ENCODE data around the gene GPS1. TPM values are rescaled to one million over a fixed set of nuclear protein-coding genes. Genes with fewer than 3 reads are reported as not detected.

GPS1 gene
- total RNA-seq, 2 experiments from 2014 or later = 97.6 to 104 TPM

- DNase-seq (no peak), ATAC-seq (no peak)
- no peak overlapping the region for H3K27ac Mint-ChIP-seq
- peaks cover 11% of the 10 kb centered on the region for H3K36me3 Mint-ChIP-seq (ENCODE audit: low read depth)
- no peaks in the 10 kb centered on the region for H3K27me3 Mint-ChIP-seq (ENCODE audit: low read depth)
- peaks cover 15% of the 10 kb centered on the region for H3K4me1 Mint-ChIP-seq (ENCODE audit: low read depth)
- POLR2A ChIA-PET = no interaction called here
- H3K4me3 Mint-ChIP-seq = no peak overlapping the region
- CTCF ChIA-PET = interaction anchor here (0.7 kb wide), 1 partner anchor 19 kb away, joined by 3 read pairs; the partner anchor contains the start of gene DCXR
- H3K9me3 Mint-ChIP-seq (ENCODE audit: insufficient read depth) = no peaks in the 10 kb centered on the region
These were observed 4.4 kb downstream of the GPS1 start for GRCh38 chr17:82055965-82056728.

GRCh38 chr17:82056729-82057621 is 5.3 kb downstream of the GPS1 start:
- DNase-seq (no peak), ATAC-seq (no peak)
- H3K27me3 Mint-ChIP-seq (ENCODE audit: low read depth) = no peaks in the 10 kb centered on the region
- no peak overlapping the region for H3K27ac Mint-ChIP-seq
- H3K4me3 Mint-ChIP-seq = no peak overlapping the region
- CTCF ChIA-PET = interaction anchor here (0.7 kb wide), 1 partner anchor 19 kb away, joined by 3 read pairs; the partner anchor contains the start of gene DCXR
- H3K36me3 Mint-ChIP-seq (ENCODE audit: low read depth) = peaks cover 11% of the 10 kb centered on the region
- POLR2A ChIA-PET = no interaction called here
- H3K9me3 Mint-ChIP-seq (ENCODE audit: insufficient read depth) = no peaks in the 10 kb centered on the region
- peaks cover 15% of the 10 kb centered on the region for H3K4me1 Mint-ChIP-seq (ENCODE audit: low read depth)

DNA sequence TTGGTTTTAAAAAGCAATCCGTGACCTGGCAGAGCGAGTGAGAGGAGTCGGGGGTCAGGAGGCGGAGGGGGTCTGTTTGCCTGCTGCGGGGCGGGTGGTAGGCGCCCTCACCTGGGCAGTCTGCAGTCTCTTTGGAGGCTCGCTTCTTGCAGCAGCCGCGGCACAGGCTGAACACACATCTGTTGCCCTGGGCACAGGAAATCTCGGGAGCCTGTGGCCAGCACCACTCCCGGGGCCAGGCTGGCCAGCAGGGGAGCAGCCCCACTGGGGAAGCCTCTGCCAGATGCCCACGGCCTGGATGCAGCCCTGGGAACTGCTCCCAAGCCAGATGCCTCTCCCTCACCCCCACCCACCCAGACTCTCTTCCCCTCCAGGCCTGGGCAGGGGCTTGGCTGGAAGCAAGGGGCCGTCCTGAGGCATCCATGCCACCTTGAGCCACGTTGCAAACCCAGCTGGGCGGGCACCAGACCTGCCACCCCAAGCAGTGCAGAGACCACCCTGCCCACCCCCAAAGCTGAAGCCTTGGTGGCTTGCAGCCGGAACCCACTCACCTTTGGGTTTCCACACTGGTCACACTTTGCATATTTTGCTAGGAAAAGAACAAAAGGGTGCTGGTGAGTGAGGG is 6.6 kb downstream of the GPS1 start:
- no peak overlapping the region for H3K27ac Mint-ChIP-seq
- no peak for DNase-seq
- H3K4me1 Mint-ChIP-seq (ENCODE audit: low read depth) = peaks cover 8% of the 10 kb centered on the region
- no peaks in the 10 kb centered on the region for H3K27me3 Mint-ChIP-seq (ENCODE audit: low read depth)
- no peak for ATAC-seq
- CTCF ChIA-PET = no interaction called here
- H3K4me3 Mint-ChIP-seq = no peak overlapping the region
- H3K36me3 Mint-ChIP-seq (ENCODE audit: low read depth) = peaks cover 11% of the 10 kb centered on the region
- H3K9me3 Mint-ChIP-seq (ENCODE audit: insufficient read depth) = no peaks in the 10 kb centered on the region
- POLR2A ChIA-PET = no interaction called here

- H3K27ac Mint-ChIP-seq = no peak overlapping the region
- POLR2A ChIA-PET = no interaction called here
- CTCF ChIA-PET = interaction anchor here (1.0 to 1.9 kb wide), 2 partner anchors 21 to 99 kb away, joined by 4 read pairs; partner anchors contain the start of gene DCXR
- ATAC-seq (no peak), DNase-seq (no peak)
- H3K27me3 Mint-ChIP-seq (ENCODE audit: low read depth) = no peaks in the 10 kb centered on the region
- peaks cover 7% of the 10 kb centered on the region for H3K4me1 Mint-ChIP-seq (ENCODE audit: low read depth)
- peaks cover 11% of the 10 kb centered on the region for H3K36me3 Mint-ChIP-seq (ENCODE audit: low read depth)
- H3K4me3 Mint-ChIP-seq = no peak overlapping the region
- H3K9me3 Mint-ChIP-seq (ENCODE audit: insufficient read depth) = no peaks in the 10 kb centered on the region
These were observed 7.2 kb downstream of the GPS1 start for GRCh38 chr17:82058855-82059249.

GRCh38 chr17:82059272-82060000 is 7.7 kb downstream of the GPS1 start:
- Mint-ChIP-seq H3K4me3 (no peak overlapping the region), H3K4me1 (ENCODE audit: low read depth) (peaks cover 13% of the 10 kb centered on the region), H3K27me3 (ENCODE audit: low read depth) (no peaks in the 10 kb centered on the region), H3K36me3 (ENCODE audit: low read depth) (peaks cover 11% of the 10 kb centered on the region), H3K9me3 (ENCODE audit: insufficient read depth) (no peaks in the 10 kb centered on the region), H3K27ac (no peak overlapping the region)
- DNase-seq (no peak), ATAC-seq (no peak)
- ChIA-PET CTCF (interaction anchor here (1.0 to 1.9 kb wide), 2 partner anchors 22 to 100 kb away, joined by 4 read pairs; partner anchors contain the start of gene DCXR), POLR2A (no interaction called here)

DNA sequence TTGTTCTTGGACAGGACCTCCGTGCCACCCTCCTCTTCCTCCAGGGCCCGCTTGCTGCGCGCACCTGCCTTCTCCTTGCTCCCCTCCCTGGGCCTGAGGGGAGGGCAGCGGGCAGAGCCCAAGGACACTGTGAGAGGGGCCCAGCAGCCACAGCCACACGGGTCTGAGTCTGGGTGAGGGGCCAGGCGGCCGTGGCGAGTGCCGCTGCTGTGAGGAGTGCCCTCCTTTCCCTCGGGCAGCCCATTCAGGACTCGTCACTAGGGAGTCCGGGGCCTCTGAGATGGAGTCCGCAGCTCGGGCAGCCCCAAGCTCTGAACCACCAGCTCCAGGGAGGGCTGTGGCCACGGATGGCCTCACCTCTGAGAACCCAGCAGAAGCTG is 8.3 kb downstream of the GPS1 start:
- Mint-ChIP-seq H3K36me3 (ENCODE audit: low read depth) (peaks cover 11% of the 10 kb centered on the region), H3K4me1 (ENCODE audit: low read depth) (peaks cover 12% of the 10 kb centered on the region), H3K9me3 (ENCODE audit: insufficient read depth) (no peaks in the 10 kb centered on the region), H3K27ac (no peak overlapping the region), H3K4me3 (no peak overlapping the region), H3K27me3 (ENCODE audit: low read depth) (no peaks in the 10 kb centered on the region)
- DNase-seq (no peak), ATAC-seq (no peak)
- ChIA-PET CTCF (interaction anchor here (1.9 kb wide), 1 partner anchor 22 kb away, joined by 4 read pairs; the partner anchor contains the start of gene DCXR), POLR2A (no interaction called here)

GRCh38 chr17:82060614-82061013 is 8.9 kb downstream of the GPS1 start:
- Mint-ChIP-seq H3K4me3 (no peak overlapping the region), H3K27me3 (ENCODE audit: low read depth) (no peaks in the 10 kb centered on the region), H3K27ac (no peak overlapping the region), H3K9me3 (ENCODE audit: insufficient read depth) (no peaks in the 10 kb centered on the region), H3K4me1 (ENCODE audit: low read depth) (peaks cover 11% of the 10 kb centered on the region), H3K36me3 (ENCODE audit: low read depth) (peaks cover 11% of the 10 kb centered on the region)
- CTCF ChIA-PET = interaction anchor here (1.9 kb wide), 1 partner anchor 23 kb away, joined by 4 read pairs; the partner anchor contains the start of gene DCXR
- POLR2A ChIA-PET = interaction anchor here (0.5 kb wide), 1 partner anchor 784 kb away, joined by 3 read pairs; no protein-coding TSS in a partner anchor
- DNase-seq (no peak), ATAC-seq (no peak)

DNA sequence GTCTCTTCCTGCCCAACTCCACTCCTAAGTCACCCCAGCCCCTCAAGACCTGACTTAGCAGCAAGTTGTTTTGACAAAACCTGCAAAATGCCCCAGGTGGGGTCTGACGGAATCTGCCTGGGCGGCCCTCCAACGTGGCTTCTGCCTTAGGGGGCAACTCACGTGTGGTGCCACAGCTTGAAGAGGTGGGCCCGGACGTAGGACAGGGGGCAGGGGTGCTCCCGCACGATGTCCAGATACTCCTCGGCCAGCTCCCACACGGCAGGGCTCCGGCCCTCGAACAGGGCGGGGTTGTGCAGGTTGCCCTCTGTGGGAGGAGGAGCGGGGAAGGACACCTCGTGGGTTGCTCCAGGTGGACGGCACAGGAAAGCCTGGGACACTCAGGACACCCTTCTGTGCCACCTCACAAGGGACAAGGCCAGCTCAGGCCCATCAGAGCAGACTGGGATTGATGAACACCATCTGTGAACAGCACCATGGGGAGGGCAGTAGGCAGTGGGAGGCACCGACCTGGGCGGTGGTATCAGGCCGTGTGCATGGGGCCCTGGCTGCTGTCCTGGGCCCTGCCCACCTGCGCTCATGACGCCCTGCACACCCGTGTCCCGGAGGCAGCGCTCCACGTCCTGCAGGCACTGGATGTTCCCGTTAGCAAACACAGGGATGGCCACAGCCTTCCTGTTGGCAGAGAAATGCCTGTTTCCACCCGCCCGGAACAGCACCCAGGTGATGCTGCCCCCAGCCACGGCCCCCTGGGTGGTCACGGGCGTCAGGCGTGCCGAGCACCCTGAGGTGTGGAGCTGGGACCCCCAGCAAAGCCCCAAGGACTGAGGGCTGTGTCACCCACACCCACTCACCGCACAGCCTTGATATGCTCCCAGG is 9.6 kb downstream of the GPS1 start:
- Mint-ChIP-seq H3K9me3 (ENCODE audit: insufficient read depth) (no peaks in the 10 kb centered on the region), H3K36me3 (ENCODE audit: low read depth) (peaks cover 9% of the 10 kb centered on the region), H3K4me3 (no peak overlapping the region), H3K27me3 (ENCODE audit: low read depth) (no peaks in the 10 kb centered on the region), H3K4me1 (ENCODE audit: low read depth) (peaks cover 14% of the 10 kb centered on the region), H3K27ac (no peak overlapping the region)
- DNase-seq = no peak
- ChIA-PET POLR2A (interaction anchor here (0.5 kb wide), 1 partner anchor 784 kb away, joined by 3 read pairs; no protein-coding TSS in a partner anchor), CTCF (no interaction called here)
- ATAC-seq = no peak

DNA sequence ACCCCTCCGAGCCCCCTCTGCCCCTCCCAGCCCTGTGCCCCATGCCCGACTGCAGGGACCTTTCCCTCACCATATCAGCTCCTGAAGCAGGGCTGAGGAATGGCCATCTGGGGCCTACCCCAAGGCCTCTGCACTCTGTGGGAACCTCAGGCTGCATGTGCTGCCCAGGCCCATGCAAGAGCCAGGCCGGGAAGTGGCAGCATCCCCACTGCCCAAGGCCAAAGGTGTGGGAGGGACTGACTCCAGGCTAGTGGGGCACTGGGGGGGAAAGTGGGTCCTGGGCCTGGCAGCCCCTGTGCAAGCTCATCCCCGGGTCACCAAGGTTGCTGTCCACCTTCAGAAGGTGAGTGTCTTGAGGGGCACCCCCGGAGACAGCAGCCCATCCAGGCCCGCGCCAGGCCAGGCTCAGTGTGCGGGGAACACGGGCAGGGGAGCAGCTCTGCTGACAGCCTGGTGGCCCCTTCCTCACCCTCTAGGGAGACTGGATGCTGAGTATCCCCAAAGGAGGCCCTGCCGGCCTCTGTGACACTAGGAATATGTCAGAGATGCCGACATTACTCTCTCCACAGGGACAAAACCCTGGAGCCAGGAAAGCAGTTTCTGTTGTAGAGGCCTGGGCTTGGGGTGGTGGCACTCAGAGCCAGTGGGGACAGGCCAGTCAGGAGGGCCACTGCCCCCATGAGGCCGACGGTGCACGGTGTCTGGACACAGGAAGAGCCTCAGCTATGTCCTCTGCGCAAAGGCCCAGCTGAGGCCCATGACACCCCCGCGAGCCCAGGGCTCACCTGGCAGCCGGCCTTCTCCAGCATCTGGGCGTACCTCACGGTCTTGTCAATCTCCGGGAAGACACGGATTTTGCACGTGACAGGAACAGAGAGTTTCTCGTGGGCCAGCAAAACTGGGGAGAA is 10.6 kb downstream of the GPS1 start:
- no peak overlapping the region for H3K27ac Mint-ChIP-seq
- ChIA-PET CTCF (no interaction called here), POLR2A (no interaction called here)
- ATAC-seq (no peak), DNase-seq (no peak)
- H3K9me3 Mint-ChIP-seq (ENCODE audit: insufficient read depth) = no peaks in the 10 kb centered on the region
- H3K4me3 Mint-ChIP-seq = no peak overlapping the region
- H3K27me3 Mint-ChIP-seq (ENCODE audit: low read depth) = no peaks in the 10 kb centered on the region
- H3K36me3 Mint-ChIP-seq (ENCODE audit: low read depth) = peaks cover 9% of the 10 kb centered on the region
- peaks cover 19% of the 10 kb centered on the region for H3K4me1 Mint-ChIP-seq (ENCODE audit: low read depth)

DNA sequence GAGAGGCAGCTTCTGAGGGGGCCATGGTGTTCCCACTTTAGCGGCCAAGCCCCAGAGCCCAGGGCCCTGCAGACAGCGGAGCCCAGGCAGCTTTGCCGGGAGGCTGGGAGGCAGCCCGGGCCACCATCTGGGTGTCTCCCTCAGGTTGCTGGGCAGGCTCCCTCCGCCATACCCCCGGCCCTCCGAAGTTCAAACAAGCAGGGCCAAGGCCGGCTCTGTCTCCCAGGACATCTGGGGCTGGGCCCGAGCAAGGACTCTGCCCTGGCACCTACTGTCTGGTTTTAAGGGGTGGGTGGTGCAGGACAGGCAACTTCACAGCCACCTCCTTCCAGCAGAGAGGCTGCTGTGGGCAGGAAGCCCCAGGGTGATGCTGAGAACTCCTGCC is 11.3 kb downstream of the GPS1 start:
- CTCF ChIA-PET = no interaction called here
- Mint-ChIP-seq H3K4me3 (no peak overlapping the region), H3K27me3 (ENCODE audit: low read depth) (no peaks in the 10 kb centered on the region), H3K36me3 (ENCODE audit: low read depth) (peaks cover 5% of the 10 kb centered on the region), H3K9me3 (ENCODE audit: insufficient read depth) (no peaks in the 10 kb centered on the region), H3K27ac (no peak overlapping the region), H3K4me1 (ENCODE audit: low read depth) (peaks cover 19% of the 10 kb centered on the region)
- POLR2A ChIA-PET = interaction anchor here (1.0 kb wide), 2 partner anchors 23 to 95 kb away, joined by 3 read pairs; no protein-coding TSS in a partner anchor
- DNase-seq = no peak
- ATAC-seq = no peak

All from activated CD8-positive, alpha-beta T cell treated with anti-CD3 and anti-CD28 coated beads, Interleukin-2, amount 10 ng/mL, durations not matched to agents 7 days and 5 days (primary cell).